Measurements from ENCODE around the gene SPINK6.

Gene SPINK6, protein sequence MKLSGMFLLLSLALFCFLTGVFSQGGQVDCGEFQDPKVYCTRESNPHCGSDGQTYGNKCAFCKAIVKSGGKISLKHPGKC

GRCh38 chr5:148202531-148203203, at the start of gene SPINK6:
SPINK6 (plus strand) TSS chr5:148203042; CDS start chr5:148203097, 55 bp downstream.
- Histone ChIP-seq H3K4me1 (ENCODE audit: insufficient read depth, low read length) (no peaks in the 10 kb centered on the region), H3K4me3 (ENCODE audit: low read depth in 1 of 2, low read length in 2 of 2) (no peak within 1 kb of the TSS), H3K27ac (ENCODE audit: low read depth, low read length) (no peak within 1 kb of the TSS), H3K9me3 (ENCODE audit: low read length) (no peaks in the 10 kb centered on the region), H3K9ac (ENCODE audit: low read length) (no peak within 1 kb of the TSS), H3K27me3 (ENCODE audit: control insufficient read depth in 1 of 2, insufficient read depth in 2 of 2, low read length in 2 of 2) (no peaks in the 10 kb centered on the region), H3K36me3 (ENCODE audit: insufficient read depth, low read length) (no peaks in the 10 kb centered on the region)

DNA sequence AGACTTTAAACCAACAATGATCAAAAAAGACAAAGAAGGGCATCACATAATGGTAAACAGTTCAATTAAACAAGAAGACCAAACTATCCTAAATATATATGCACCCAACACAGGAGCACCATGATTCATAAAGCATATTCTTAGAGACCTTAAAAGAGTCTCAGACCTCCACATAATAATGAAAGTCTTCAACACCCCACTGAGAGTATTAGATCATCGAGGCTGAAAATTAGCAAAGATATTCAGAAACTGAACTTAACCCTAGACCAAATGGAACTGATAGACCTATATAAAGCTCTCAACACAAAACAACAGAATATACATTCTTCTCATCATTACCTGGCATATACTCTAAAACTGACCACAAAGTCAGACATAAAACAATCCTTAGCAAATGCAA, 46.2 kb upstream of the SPINK6 start:
- no peaks in the 10 kb centered on the region for H3K36me3 ChIP-seq (ENCODE audit: insufficient read depth, low read length)
- no peaks in the 10 kb centered on the region for H3K4me1 ChIP-seq (ENCODE audit: insufficient read depth, low read length)
- H3K4me3 ChIP-seq (ENCODE audit: low read depth in 1 of 2, low read length in 2 of 2), result no peak overlapping the region
- H3K9ac ChIP-seq (ENCODE audit: low read length), result no peak overlapping the region
- no peak overlapping the region for H3K27ac ChIP-seq (ENCODE audit: low read depth, low read length)
- H3K9me3 ChIP-seq (ENCODE audit: low read length), result no peaks in the 10 kb centered on the region
- no peaks in the 10 kb centered on the region for H3K27me3 ChIP-seq (ENCODE audit: control insufficient read depth in 1 of 2, insufficient read depth in 2 of 2, low read length in 2 of 2)

DNA sequence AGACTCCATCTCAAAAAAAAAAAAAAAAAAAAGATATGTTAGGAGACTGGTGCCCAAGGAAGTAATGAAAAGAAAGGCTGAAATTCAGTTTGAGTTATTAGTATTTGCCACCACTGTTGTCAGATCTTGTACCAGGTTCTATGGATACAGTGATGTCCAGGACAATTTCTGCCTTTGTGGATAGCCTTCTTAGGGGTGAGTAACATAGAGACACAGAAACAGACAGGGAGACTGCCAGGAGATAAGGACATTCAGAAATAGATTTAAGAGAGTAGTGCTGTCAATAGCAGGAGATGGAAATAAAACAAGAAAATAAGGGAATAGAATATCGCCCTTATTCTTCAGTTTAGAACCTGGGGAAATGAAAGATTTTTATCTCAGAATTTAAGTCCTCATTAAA, 40.8 kb upstream of the SPINK6 start:
- H3K4me1 ChIP-seq (ENCODE audit: insufficient read depth, low read length), result no peaks in the 10 kb centered on the region
- no peaks in the 10 kb centered on the region for H3K27me3 ChIP-seq (ENCODE audit: control insufficient read depth in 1 of 2, insufficient read depth in 2 of 2, low read length in 2 of 2)
- H3K36me3 ChIP-seq (ENCODE audit: insufficient read depth, low read length), result no peaks in the 10 kb centered on the region
- no peak overlapping the region for H3K4me3 ChIP-seq (ENCODE audit: low read depth in 1 of 2, low read length in 2 of 2)
- H3K9me3 ChIP-seq (ENCODE audit: low read length), result no peaks in the 10 kb centered on the region
- no peak overlapping the region for H3K9ac ChIP-seq (ENCODE audit: low read length)
- H3K27ac ChIP-seq (ENCODE audit: low read depth, low read length), result no peak overlapping the region

- H3K27me3 ChIP-seq (ENCODE audit: control insufficient read depth in 1 of 2, insufficient read depth in 2 of 2, low read length in 2 of 2), result no peaks in the 10 kb centered on the region
- no peaks in the 10 kb centered on the region for H3K9me3 ChIP-seq (ENCODE audit: low read length)
- no peak overlapping the region for H3K4me3 ChIP-seq (ENCODE audit: low read depth in 1 of 2, low read length in 2 of 2)
- no peaks in the 10 kb centered on the region for H3K36me3 ChIP-seq (ENCODE audit: insufficient read depth, low read length)
- no peak overlapping the region for H3K27ac ChIP-seq (ENCODE audit: low read depth, low read length)
- H3K4me1 ChIP-seq (ENCODE audit: insufficient read depth, low read length), result no peaks in the 10 kb centered on the region
- H3K9ac ChIP-seq (ENCODE audit: low read length), result no peak overlapping the region
Measured at GRCh38 chr5:148163345-148163744, 39.5 kb upstream of the SPINK6 start.

DNA sequence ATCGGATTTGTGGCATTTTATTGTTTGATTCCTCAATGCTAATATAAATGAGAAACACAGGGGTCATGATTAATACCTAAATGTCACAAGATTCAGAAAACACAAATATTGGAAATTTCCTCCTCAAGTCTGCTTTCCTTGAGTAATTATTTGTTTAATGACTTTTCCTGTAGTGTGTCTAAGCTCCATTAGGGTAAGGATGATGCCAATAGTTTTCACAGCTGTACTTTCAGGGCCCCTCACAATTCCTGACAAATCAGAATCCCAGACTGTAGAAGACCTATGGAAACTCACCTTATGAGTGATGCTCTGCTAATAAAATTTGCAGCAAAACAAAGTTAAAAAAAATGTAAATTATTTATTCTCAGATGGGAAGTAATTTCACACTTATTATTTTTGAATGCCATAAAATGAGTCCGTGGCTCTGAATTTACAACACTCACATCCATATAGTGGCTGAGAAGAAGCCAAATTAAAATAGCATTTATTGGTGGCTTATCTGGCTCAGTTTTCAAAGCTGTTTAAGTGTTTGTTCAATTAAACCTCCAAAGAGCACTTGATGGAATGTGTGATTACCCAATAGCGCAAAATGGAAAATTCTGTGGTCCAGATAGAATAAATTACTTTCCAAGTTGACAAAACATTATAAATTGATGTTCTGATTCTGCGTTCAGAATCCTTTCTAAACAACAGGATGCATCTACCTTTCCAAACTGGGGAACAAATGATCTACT, 36.1 kb upstream of the SPINK6 start:
- no peak overlapping the region for H3K27ac ChIP-seq (ENCODE audit: low read depth, low read length)
- no peaks in the 10 kb centered on the region for H3K36me3 ChIP-seq (ENCODE audit: insufficient read depth, low read length)
- no peak overlapping the region for H3K9ac ChIP-seq (ENCODE audit: low read length)

DNA sequence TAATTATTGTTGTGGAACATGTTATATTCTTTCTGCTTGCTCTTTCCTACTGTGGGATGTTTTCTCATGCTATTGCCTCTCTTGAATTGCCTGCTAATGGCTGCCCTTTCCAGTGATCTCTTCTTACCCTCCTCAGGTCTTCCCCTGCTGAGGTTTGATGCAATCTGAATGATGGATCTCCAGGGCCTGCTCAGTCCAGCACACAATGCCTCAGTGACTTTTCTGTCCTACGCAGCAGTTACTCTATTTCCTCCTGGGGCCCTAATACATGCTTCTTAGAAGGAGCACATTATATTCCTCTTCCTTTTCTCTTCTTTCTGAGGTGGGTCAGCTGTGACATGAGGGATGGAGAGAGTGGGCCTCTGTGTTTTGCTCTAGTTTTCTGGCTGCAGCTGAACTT, 34.6 kb upstream of the SPINK6 start, which contains the start of gene SPINK14:
TSS of gene SPINK14 (plus strand) at position 301 of the 400 bp plus-strand sequence. CDS start 1,187 bp downstream, outside the sequence.
- Histone ChIP-seq H3K9me3 (ENCODE audit: low read length) (no peaks in the 10 kb centered on the region), H3K27me3 (ENCODE audit: control insufficient read depth in 1 of 2, insufficient read depth in 2 of 2, low read length in 2 of 2) (no peaks in the 10 kb centered on the region), H3K36me3 (ENCODE audit: insufficient read depth, low read length) (no peaks in the 10 kb centered on the region), H3K4me3 (ENCODE audit: low read depth in 1 of 2, low read length in 2 of 2) (no peak within 1 kb of the TSS), H3K27ac (ENCODE audit: low read depth, low read length) (no peak within 1 kb of the TSS), H3K4me1 (ENCODE audit: insufficient read depth, low read length) (no peaks in the 10 kb centered on the region), H3K9ac (ENCODE audit: low read length) (no peak within 1 kb of the TSS)

More for the DNA sequence above, 36.1 kb upstream of the SPINK6 start:
- Histone ChIP-seq H3K4me1 (ENCODE audit: insufficient read depth, low read length) (no peaks in the 10 kb centered on the region), H3K9me3 (ENCODE audit: low read length) (no peaks in the 10 kb centered on the region), H3K27me3 (ENCODE audit: control insufficient read depth in 1 of 2, insufficient read depth in 2 of 2, low read length in 2 of 2) (no peaks in the 10 kb centered on the region), H3K4me3 (ENCODE audit: low read depth in 1 of 2, low read length in 2 of 2) (no peak overlapping the region)

GRCh38 chr5:148172377-148172776, 30.5 kb upstream of the SPINK6 start:
- Histone ChIP-seq H3K9ac (ENCODE audit: low read length) (no peak overlapping the region), H3K4me1 (ENCODE audit: insufficient read depth, low read length) (no peaks in the 10 kb centered on the region), H3K27ac (ENCODE audit: low read depth, low read length) (no peak overlapping the region), H3K9me3 (ENCODE audit: low read length) (no peaks in the 10 kb centered on the region), H3K27me3 (ENCODE audit: control insufficient read depth in 1 of 2, insufficient read depth in 2 of 2, low read length in 2 of 2) (no peaks in the 10 kb centered on the region), H3K4me3 (ENCODE audit: low read depth in 1 of 2, low read length in 2 of 2) (no peak overlapping the region), H3K36me3 (ENCODE audit: insufficient read depth, low read length) (no peaks in the 10 kb centered on the region)

DNA sequence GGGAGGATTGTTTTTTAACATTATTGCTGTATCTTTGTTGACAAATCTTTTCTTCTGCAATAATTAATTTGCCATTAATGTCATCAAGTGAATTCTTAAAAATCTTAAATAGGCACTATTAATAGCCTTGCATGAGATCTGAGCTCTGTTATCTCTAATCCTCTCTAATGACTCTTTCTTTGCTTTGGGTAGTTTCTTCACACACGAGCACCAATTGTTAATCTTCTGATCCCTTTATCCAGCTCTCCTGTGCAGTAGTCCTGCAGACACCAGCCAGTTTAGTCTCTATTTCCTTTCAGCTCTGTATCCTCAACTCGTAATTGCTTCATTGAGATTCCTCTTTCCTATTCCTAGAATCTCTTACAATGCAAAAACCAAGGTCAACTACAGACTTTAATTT, 26.4 kb upstream of the SPINK6 start:
- Histone ChIP-seq H3K36me3 (ENCODE audit: insufficient read depth, low read length) (no peaks in the 10 kb centered on the region), H3K27ac (ENCODE audit: low read depth, low read length) (no peak overlapping the region), H3K4me3 (ENCODE audit: low read depth in 1 of 2, low read length in 2 of 2) (no peak overlapping the region), H3K9me3 (ENCODE audit: low read length) (no peaks in the 10 kb centered on the region), H3K4me1 (ENCODE audit: insufficient read depth, low read length) (no peaks in the 10 kb centered on the region), H3K27me3 (ENCODE audit: control insufficient read depth in 1 of 2, insufficient read depth in 2 of 2, low read length in 2 of 2) (no peaks in the 10 kb centered on the region), H3K9ac (ENCODE audit: low read length) (no peak overlapping the region)

GRCh38 chr5:148177207-148177606, 25.6 kb upstream of the SPINK6 start:
- H3K36me3 ChIP-seq (ENCODE audit: insufficient read depth, low read length), result no peaks in the 10 kb centered on the region
- no peak overlapping the region for H3K9ac ChIP-seq (ENCODE audit: low read length)
- H3K27ac ChIP-seq (ENCODE audit: low read depth, low read length), result no peak overlapping the region
- H3K9me3 ChIP-seq (ENCODE audit: low read length), result no peaks in the 10 kb centered on the region
- H3K4me1 ChIP-seq (ENCODE audit: insufficient read depth, low read length), result no peaks in the 10 kb centered on the region
- no peak overlapping the region for H3K4me3 ChIP-seq (ENCODE audit: low read depth in 1 of 2, low read length in 2 of 2)
- no peaks in the 10 kb centered on the region for H3K27me3 ChIP-seq (ENCODE audit: control insufficient read depth in 1 of 2, insufficient read depth in 2 of 2, low read length in 2 of 2)

DNA sequence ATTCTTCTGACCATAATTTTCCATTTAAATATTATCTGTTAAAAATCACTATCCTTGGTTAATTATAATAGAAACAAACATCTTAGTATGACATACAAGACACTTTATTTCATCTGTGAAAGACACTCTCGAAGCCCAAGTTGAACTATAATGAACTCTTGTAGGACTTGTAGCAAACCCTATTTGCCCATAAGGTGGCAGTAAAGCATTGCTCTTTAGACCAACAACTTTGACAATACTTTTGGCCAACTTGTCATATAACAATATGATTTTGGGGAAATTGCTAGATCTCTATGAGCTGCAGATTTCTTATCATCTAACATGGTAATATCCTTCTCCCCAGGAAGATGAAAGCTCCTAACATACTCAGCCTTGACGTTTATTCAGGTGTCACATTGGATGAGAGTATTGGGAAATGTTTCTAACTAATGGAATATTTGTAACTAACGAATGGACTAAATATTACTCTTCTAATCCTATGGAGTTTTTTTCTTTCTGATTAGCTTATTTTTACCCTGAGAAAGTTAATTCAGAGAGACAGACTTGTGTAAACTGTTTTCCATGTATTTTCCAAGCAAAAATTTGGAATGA, 23.5 kb upstream of the SPINK6 start:
- Histone ChIP-seq H3K9ac (ENCODE audit: low read length) (no peak overlapping the region), H3K4me3 (ENCODE audit: low read depth in 1 of 2, low read length in 2 of 2) (no peak overlapping the region), H3K4me1 (ENCODE audit: insufficient read depth, low read length) (no peaks in the 10 kb centered on the region), H3K36me3 (ENCODE audit: insufficient read depth, low read length) (no peaks in the 10 kb centered on the region), H3K9me3 (ENCODE audit: low read length) (no peaks in the 10 kb centered on the region), H3K27ac (ENCODE audit: low read depth, low read length) (no peak overlapping the region), H3K27me3 (ENCODE audit: control insufficient read depth in 1 of 2, insufficient read depth in 2 of 2, low read length in 2 of 2) (no peaks in the 10 kb centered on the region)

DNA sequence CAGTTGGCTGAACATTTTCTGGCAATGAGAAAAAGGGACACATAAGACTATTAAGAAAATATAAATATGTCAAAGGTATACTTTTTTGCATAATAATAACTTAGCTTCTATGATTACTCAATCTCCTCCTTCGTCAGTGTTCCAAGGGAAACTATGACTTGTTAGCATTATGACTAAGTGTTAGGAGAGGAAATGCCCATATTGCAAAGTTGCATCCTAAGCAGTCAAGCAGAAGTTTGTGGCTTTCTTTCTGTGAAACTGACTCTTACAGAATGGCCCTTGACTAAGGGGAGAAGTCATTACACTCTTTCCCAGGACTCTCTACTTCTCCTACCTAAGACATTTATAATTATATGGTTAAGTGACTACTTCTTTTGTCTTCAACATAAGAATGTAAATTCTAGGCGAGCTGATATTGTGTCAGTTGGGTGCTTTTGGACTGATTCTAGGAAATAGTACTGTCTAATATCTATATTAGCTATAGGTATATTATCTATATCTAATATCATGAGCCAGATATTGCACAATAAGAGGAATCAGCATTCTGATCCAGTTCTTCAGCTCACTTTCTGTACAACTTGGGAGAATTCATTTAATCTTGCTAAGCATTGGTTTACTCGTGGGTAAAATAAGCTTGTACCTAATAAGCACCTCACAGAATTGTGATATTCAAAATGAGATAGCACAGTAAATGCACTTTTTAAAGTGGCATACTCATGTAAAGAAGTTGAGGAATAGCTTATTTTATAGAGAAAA, 16.4 kb upstream of the SPINK6 start:
- H3K27me3 ChIP-seq (ENCODE audit: control insufficient read depth in 1 of 2, insufficient read depth in 2 of 2, low read length in 2 of 2), result no peaks in the 10 kb centered on the region
- no peak overlapping the region for H3K4me3 ChIP-seq (ENCODE audit: low read depth in 1 of 2, low read length in 2 of 2)
- H3K36me3 ChIP-seq (ENCODE audit: insufficient read depth, low read length), result no peaks in the 10 kb centered on the region
- no peaks in the 10 kb centered on the region for H3K9me3 ChIP-seq (ENCODE audit: low read length)
- no peak overlapping the region for H3K9ac ChIP-seq (ENCODE audit: low read length)
- no peak overlapping the region for H3K27ac ChIP-seq (ENCODE audit: low read depth, low read length)
- H3K4me1 ChIP-seq (ENCODE audit: insufficient read depth, low read length), result peaks cover 4% of the 10 kb centered on the region
